AG09309 (cell line): ENCODE results near the gene RPL35A.

ENCODE experiments used
- DNase-seq: peaks from one replicate; pipeline ENCODE4 v3.0.0-alpha.2; 2010; ENCODE audit warnings: low read depth
- H3K4me3 ChIP-seq: 2 replicates; pipeline ENCODE4 v1.5.1; 2011; ENCODE audit warnings: mild to moderate bottlenecking, low read depth, low read length, moderate library complexity; ENCODE audit not compliant: control insufficient read depth
- CTCF ChIP-seq: IDR thresholded peaks from 2 replicates; pipeline ENCODE4 v1.5.1; 2011; ENCODE audit warnings: mild to moderate bottlenecking, low read depth, low read length, inconsistent platforms; ENCODE audit not compliant: insufficient read depth, control insufficient read depth; ENCODE audit errors: missing control alignments

The RPL35A gene

GRCh38 chr3:197997936-197998335 is 47.9 kb downstream of the RPL35A start:
- H3K4me3 ChIP-seq = no peak overlapping the region
- no peak for DNase-seq
- no peak for TF ChIP-seq CTCF
